ENCODE results near the gene BUD13. TPM values are rescaled to one million over a fixed set of nuclear protein-coding genes. Genes with fewer than 3 reads are reported as not detected.
A peak's percentile ranks its signal among the peaks of the same experiment; 100 is the strongest.

The BUD13 gene
- total RNA-seq, 1 experiment from 2014 or later = 18.1 TPM

GRCh38 chr11:116796548-116796947, 23.8 kb upstream of the BUD13 start:
- DNase-seq (ENCODE audit: low read depth) = no peak
- in situ Hi-C loops (cut with HindIII; ENCODE audit: low pct_unique_long_range_greater_than_20kb, low sequenced_read_pairs) = no loop called here

GRCh38 chr11:116794851-116795250, 22.1 kb upstream of the BUD13 start:
- no peak for DNase-seq (ENCODE audit: low read depth)
- in situ Hi-C loops (cut with HindIII; ENCODE audit: low pct_unique_long_range_greater_than_20kb, low sequenced_read_pairs) = no loop called here

GRCh38 chr11:116793772-116794097, 20.9 kb upstream of the BUD13 start:
- in situ Hi-C loops (cut with HindIII; ENCODE audit: low pct_unique_long_range_greater_than_20kb, low sequenced_read_pairs) = no loop called here
- no peak for DNase-seq (ENCODE audit: low read depth)

GRCh38 chr11:116792869-116793771, 20.3 kb upstream of the BUD13 start:
- no peak for DNase-seq (ENCODE audit: low read depth)
- in situ Hi-C loops (cut with HindIII; ENCODE audit: low pct_unique_long_range_greater_than_20kb, low sequenced_read_pairs) = no loop called here

DNA sequence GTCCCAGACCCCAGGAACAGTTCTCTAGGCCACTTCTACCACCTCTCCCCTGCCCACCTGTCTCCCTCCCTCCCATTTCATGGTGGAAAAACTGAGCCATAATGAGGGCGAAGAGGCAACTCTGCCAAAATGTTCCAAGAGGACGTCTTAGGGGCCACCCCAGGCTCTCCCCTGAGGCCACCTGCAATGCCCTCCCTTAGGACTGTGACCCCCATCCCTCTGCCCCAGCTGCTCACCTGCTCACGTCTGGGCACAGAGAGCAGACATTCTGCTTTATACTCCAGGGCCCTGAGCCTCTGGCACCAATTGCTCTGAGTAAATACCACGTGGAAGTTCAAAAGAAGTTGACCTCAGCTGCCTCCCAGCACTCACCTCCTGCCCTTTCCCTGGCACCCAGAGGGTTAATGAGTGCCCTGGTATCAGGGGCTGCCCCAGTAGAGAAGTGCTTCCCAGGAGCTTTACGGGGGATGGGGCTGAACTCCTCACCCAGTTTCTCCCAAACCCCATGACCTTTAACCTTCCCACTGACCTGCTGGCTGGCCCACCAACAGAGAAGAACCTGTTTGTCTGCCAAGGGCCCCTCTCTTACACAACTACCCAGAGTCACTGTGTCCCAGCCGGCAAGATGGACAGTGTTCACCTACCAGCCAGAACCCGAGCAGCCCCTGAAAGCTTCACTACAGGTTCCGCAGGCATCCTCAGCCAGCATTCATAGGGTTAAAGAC, 19.5 kb upstream of the BUD13 start:
- DNase-seq (ENCODE audit: low read depth) = no peak
- in situ Hi-C loops (cut with HindIII; ENCODE audit: low pct_unique_long_range_greater_than_20kb, low sequenced_read_pairs) = no loop called here

DNA sequence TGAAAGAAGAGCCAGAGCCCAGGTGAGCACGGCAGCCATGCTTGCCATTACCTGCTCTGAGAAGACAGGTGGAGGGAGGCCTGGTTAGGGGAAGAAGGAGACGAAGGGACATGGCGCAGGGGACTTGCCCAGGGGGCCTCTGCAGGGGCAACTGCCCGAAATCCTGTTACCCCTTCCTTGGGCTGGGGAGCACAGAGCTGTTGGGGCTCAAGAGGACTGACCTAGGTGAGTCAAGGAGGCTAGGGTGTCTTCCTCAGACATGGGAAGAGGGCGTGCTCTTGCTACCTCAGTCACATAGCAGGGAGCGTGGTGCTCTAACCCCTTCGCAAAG, 19.0 kb upstream of the BUD13 start, which contains the start of gene APOA5:
APOA5 (minus strand) TSS at position 67 of the 331 bp plus-strand sequence; CDS start at position 48, 19 bp downstream.
- DNase-seq (ENCODE audit: low read depth) = no peak
- in situ Hi-C loops (cut with HindIII; ENCODE audit: low pct_unique_long_range_greater_than_20kb, low sequenced_read_pairs) = no loop called here

DNA sequence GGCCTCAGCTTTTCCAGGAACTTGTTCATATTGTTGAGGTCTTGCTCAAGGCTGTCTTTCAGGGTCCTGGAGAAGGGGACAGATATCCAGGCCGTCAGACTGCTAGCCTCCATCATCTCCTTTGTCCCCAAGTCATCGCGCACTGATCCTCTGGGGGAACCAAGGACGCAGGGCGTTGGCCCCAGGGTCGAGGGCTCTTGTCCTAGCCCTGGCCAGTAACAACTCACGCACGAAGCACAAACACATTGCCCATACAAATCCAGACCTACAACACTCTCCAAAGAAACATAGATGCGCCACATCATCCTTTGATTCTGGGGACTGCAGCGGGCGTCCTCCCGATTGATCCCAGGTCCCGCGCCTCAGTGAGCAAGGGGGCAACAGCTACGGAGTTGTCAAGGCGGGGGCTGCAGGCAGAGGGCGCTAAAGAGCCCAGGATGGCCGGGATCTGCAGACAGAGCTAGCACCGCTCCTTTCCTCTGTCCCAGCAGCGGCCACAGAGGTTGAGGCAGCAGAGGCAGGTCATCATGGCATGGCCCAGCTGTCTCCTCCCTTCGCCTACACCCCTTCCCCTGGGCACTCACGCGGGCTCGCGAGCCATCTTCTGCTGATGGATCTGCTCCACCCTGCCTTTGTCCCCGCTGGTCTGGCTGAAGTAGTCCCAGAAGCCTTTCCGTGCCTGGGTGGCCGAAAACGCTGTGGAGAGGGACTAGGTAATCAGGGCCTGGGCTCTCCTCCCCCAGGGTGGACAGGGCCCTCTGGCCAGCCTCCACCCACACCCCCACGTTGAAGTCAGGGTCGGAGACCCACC, 18.4 kb upstream of the BUD13 start:
- in situ Hi-C loops (cut with HindIII; ENCODE audit: low pct_unique_long_range_greater_than_20kb, low sequenced_read_pairs) = no loop called here
- no peak for DNase-seq (ENCODE audit: low read depth)

- DNase-seq (ENCODE audit: low read depth) = no peak
- in situ Hi-C loops (cut with HindIII; ENCODE audit: low pct_unique_long_range_greater_than_20kb, low sequenced_read_pairs) = no loop called here
Observed at GRCh38 chr11:116790167-116791001, 17.6 kb upstream of the BUD13 start.

DNA sequence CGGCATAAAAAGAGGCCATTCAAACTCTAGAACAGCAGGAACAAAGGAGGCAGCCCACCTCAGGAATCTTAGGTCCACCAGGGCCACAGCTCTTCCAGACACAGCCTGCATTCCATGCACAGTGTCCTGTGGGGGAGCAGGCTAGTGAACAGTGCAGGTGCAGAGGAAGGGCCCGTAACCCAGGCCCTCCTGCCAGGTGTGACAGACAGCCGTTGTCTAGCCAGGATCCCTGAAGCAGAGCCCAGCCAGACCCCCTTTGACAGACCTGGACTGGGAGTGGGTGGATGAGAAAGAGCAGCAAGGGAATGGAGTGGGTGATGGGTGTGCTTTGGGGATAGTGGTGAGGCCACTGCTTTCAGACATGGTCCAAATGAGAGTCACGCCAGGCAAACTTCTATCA, 16.2 kb upstream of the BUD13 start:
- in situ Hi-C loops (cut with HindIII; ENCODE audit: low pct_unique_long_range_greater_than_20kb, low sequenced_read_pairs) = no loop called here
- no peak for DNase-seq (ENCODE audit: low read depth)

- in situ Hi-C loops (cut with HindIII; ENCODE audit: low pct_unique_long_range_greater_than_20kb, low sequenced_read_pairs) = no loop called here
Observed at GRCh38 chr11:116788534-116788933, 15.7 kb upstream of the BUD13 start.

DNA sequence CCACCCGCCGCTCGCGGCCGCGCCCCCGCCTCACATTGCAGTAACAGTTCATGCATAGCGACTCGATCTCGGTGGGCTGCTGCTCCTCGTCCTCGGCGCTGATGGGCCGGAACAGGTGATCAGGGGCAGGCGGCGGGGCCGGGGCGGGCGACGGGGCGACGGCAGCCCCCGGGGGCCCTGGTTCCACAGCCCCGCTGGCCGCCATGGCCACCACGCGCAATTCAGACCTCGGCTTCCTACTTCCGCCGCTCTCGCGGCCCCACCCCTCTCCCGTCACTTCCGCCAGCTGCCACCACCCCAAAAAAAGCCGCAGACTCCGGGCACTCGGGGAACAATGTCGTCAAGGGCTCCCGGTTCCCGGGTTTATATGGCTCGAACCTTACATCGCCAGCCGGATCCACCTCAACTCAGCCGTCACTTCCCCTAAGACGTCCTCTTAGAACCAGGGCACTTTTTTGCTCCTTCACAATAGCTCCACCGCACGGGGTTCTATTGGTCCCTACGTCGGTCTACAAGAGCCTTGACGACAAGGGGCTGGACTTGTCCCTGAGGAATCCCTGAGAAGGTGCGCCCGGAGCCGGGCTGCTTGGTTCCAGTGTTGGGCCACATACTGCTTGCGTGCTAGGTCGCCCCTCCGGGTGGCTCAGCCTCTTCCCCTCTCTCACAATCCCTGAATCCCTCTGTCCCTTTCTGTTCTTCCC, 15.1 kb upstream of the BUD13 start, which contains the start of gene ZPR1:
ZPR1 (minus strand) TSS at position 238 of the 701 bp plus-strand sequence; CDS start at position 205, 33 bp downstream.
- in situ Hi-C loops (cut with HindIII; ENCODE audit: low pct_unique_long_range_greater_than_20kb, low sequenced_read_pairs) = no loop called here
- peak; percentile 58 for DNase-seq (ENCODE audit: low read depth)

More at GRCh38 chr11:116788534-116788933, 15.7 kb upstream of the BUD13 start:
- DNase-seq (ENCODE audit: low read depth) = no peak

- in situ Hi-C loops (cut with HindIII; ENCODE audit: low pct_unique_long_range_greater_than_20kb, low sequenced_read_pairs) = no loop called here
- no peak for DNase-seq (ENCODE audit: low read depth)
Observed at GRCh38 chr11:116787436-116787785, 14.6 kb upstream of the BUD13 start.

DNA sequence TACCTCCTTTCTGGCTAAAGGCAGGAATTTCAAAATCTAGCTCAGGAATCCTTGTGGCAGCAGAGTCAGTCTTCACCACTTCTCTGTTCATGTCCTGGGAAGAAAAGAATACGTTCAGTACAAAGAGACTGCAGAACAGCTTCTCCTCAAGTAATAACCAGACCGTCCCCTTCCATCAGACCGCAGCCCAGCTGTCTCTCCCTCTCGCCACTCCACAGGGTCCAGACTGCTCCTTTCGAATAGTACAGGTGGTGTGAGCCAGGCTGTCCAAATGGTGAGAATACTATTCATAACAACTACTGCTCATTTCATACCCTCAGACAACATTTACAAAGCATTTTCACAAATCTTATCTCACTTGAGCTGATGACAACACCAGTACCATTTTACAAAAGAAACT, 14.2 kb upstream of the BUD13 start:
- in situ Hi-C loops (cut with HindIII; ENCODE audit: low pct_unique_long_range_greater_than_20kb, low sequenced_read_pairs) = no loop called here
- DNase-seq (ENCODE audit: low read depth) = no peak

GRCh38 chr11:116786326-116786725, 13.5 kb upstream of the BUD13 start:
- DNase-seq (ENCODE audit: low read depth) = no peak
- in situ Hi-C loops (cut with HindIII; ENCODE audit: low pct_unique_long_range_greater_than_20kb, low sequenced_read_pairs) = no loop called here

- no peak for DNase-seq (ENCODE audit: low read depth)
- in situ Hi-C loops (cut with HindIII; ENCODE audit: low pct_unique_long_range_greater_than_20kb, low sequenced_read_pairs) = no loop called here
Observed at GRCh38 chr11:116782728-116783127, 9.9 kb upstream of the BUD13 start.

DNA sequence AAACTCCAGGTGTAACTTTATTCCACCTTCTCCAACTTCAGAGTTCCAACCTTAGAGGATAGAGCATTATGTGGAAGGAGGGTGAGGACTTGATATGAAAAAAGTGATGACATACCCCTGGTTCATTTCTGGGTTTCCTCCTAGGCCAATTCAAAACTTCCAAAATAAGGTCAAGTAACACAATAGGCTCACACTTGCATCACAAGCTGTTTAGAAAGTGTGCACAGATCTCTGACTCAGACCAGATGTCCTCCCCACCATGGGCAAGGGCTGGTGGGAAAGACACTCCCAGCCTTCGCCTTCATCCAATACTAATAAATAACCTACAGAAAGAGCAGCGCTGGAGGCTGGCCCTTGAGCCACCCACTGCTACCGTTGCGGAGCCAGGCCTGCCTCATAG, 5.8 kb upstream of the BUD13 start:
- no peak for DNase-seq (ENCODE audit: low read depth)
- in situ Hi-C loops (cut with HindIII; ENCODE audit: low pct_unique_long_range_greater_than_20kb, low sequenced_read_pairs) = no loop called here

GRCh38 chr11:116777056-116777455, 4.3 kb upstream of the BUD13 start:
- in situ Hi-C loops (cut with HindIII; ENCODE audit: low pct_unique_long_range_greater_than_20kb, low sequenced_read_pairs) = no loop called here
- no peak for DNase-seq (ENCODE audit: low read depth)

Measured in Caki2 (cell line).